Measurements from ENCODE around the gene PCDH7.

The PCDH7 gene

GRCh38 chr4:30722092-30722358, 1.9 kb downstream of the PCDH7 start:
- DNase-seq (ENCODE audit: low read depth) = no peak
- no peak overlapping the region for H3K4me3 ChIP-seq (ENCODE audit: low read depth, low read length)
- TF ChIP-seq CTCF (IDR thresholded peaks at IDR 0.05; ENCODE audit: low read depth, low read length, missing control alignments) = no peak

GRCh38 chr4:30722359-30723200, 2.4 kb downstream of the PCDH7 start:
- no peak for TF ChIP-seq CTCF (IDR thresholded peaks at IDR 0.05; ENCODE audit: low read depth, low read length, missing control alignments)
- DNase-seq (ENCODE audit: low read depth) = no peak
- H3K4me3 ChIP-seq (ENCODE audit: low read depth, low read length) = no peak overlapping the region

- H3K4me3 ChIP-seq (ENCODE audit: low read depth, low read length) = no peak overlapping the region
- no peak for TF ChIP-seq CTCF (IDR thresholded peaks at IDR 0.05; ENCODE audit: low read depth, low read length, missing control alignments)
- DNase-seq (ENCODE audit: low read depth) = no peak
These were observed 3.2 kb downstream of the PCDH7 start for GRCh38 chr4:30723201-30723955.

- no peak for DNase-seq (ENCODE audit: low read depth)
- no peak for TF ChIP-seq CTCF (IDR thresholded peaks at IDR 0.05; ENCODE audit: low read depth, low read length, missing control alignments)
- no peak overlapping the region for H3K4me3 ChIP-seq (ENCODE audit: low read depth, low read length)
These were observed 4.1 kb downstream of the PCDH7 start for GRCh38 chr4:30724247-30724646.

GRCh38 chr4:30725562-30725961, 5.4 kb downstream of the PCDH7 start:
- no peak overlapping the region for H3K4me3 ChIP-seq (ENCODE audit: low read depth, low read length)
- no peak for TF ChIP-seq CTCF (IDR thresholded peaks at IDR 0.05; ENCODE audit: low read depth, low read length, missing control alignments)
- no peak for DNase-seq (ENCODE audit: low read depth)

- no peak overlapping the region for H3K4me3 ChIP-seq (ENCODE audit: low read depth, low read length)
- DNase-seq (ENCODE audit: low read depth) = no peak
These were observed 6.0 kb downstream of the PCDH7 start for GRCh38 chr4:30726090-30726675.

More at GRCh38 chr4:30726090-30726675, 6.0 kb downstream of the PCDH7 start:
- no peak for TF ChIP-seq CTCF (IDR thresholded peaks at IDR 0.05; ENCODE audit: low read depth, low read length, missing control alignments)
